Measurements from ENCODE around the gene FGGY.
"Not testable (repeated sequence)": the region's sequence is repeated elsewhere in the genome, so short reads cannot be mapped to it uniquely, and the experiment has no call there.

Gene FGGY

DNA sequence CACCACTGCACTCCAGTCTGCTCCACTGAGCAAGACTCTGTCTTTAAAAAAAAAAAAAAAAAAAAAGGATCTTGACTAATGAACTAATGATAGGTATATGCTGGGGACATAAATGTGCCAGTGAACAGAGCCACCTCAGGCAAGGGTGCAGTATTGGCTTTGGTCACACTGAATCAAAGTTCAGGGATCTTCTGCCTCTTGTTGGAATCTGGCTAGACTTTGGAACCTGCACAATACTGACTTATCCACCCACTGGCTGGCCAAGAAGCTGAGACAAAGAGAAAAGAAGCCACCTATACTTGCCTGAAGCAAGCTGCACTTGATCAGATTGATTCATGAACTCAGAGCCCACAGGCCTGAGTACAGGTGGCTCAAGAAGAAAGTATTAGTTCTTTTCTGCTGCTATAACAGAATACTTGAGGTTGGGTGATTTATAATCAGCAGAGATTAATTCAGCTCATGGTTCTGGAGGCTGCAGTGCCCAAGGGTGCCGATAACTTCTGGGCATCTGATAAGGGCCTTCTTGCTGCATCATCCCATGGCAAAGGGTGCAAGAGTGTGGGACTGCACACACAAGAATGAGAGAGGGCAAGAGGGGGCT is 172.0 kb downstream of the FGGY start:
- no peak for DNase-seq (ENCODE audit: low read depth)
- TF ChIP-seq CTCF (conservative IDR thresholded peaks at IDR 0.05; ENCODE audit: low read length): no peak
- no peak overlapping the region for H3K4me3 ChIP-seq (ENCODE audit: low read length)

GRCh38 chr1:59471991-59472570 is 175.2 kb downstream of the FGGY start:
- DNase-seq (ENCODE audit: low read depth); H3K4me3 ChIP-seq (ENCODE audit: low read length): not testable (repeated sequence)

DNA sequence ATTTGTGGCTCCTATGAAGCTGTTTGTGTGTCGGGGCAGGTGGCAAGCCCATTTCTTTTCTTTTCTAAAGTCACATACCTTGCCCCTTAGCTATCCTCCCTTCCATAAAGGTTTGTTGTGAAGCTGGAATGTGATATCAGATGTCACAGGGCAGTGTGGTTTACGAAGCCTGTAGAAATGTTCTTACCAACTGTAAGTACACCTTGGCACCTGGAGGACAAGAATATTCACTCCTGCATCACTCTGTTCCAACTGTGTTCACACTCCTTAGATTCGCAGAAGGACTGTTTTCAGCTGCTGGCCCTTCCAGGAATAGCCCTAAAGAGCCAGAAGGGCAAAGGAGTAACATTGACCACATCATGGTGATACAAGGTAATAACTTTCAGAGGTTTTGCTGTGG is 176.9 kb downstream of the FGGY start:
- TF ChIP-seq CTCF (conservative IDR thresholded peaks at IDR 0.05; ENCODE audit: low read length): no peak
- no peak for DNase-seq (ENCODE audit: low read depth)
- no peak overlapping the region for H3K4me3 ChIP-seq (ENCODE audit: low read length)

DNA sequence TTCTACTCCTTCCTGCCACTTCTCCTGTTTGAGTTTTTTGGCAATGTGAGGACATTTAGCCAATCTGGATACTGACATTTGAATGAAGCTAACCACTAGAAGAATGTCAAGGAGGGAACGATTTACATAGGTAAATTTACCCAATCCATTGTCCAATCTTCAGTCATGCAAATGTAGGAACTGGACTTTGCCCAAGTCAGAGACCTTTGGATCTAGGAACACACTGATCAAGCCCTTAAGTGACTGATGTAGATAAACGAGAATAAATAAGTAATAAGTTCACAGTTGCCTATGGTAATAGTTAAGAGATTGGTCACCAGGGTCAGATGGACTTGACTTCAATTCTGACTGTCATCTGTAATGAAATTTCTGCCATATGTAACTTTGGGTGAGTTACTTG is 177.6 kb downstream of the FGGY start:
- H3K4me3 ChIP-seq (ENCODE audit: low read length): no peak overlapping the region
- no peak for TF ChIP-seq CTCF (conservative IDR thresholded peaks at IDR 0.05; ENCODE audit: low read length)
- no peak for DNase-seq (ENCODE audit: low read depth)

DNA sequence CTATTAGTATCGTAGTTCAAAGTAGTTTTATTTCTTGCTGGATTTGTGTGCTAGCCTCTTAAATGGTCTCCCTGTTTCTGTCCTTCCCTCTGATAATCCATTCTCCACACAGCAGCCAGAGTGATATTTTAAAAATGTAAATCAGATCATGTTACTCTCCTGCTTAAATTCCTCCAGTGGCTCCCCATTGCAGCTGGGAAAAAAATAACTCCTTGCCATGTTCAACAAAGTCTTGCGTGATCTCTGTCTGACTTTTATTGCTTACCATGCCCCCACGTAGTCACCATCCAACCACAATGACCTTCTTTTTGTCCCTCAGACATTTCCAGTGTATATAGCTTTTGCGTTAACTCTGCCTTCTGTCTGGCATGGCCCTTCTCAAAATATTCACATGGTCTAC is 178.8 kb downstream of the FGGY start:
- DNase-seq (ENCODE audit: low read depth): no peak
- no peak for TF ChIP-seq CTCF (conservative IDR thresholded peaks at IDR 0.05; ENCODE audit: low read length)
- no peak overlapping the region for H3K4me3 ChIP-seq (ENCODE audit: low read length)

DNA sequence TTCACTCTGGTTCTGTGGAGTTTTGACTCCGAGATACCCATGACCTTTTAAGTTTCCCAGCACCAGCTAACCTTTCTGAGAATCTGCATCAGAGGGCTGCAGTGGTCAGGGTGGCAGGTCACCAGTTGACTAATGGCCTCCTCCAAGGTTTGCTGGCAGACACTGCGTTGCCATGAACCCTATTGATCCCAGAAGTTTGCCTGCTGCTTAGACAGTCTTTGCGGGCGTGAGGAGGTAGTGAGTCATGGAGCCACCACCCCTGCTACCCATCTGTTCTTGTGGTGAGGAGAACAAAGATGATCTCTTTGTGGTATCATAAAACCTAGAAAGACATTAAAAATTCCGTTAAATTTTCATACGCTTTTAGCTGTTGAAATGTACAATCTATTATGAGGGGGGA is 180.4 kb downstream of the FGGY start:
- peak; percentile 80 for DNase-seq (ENCODE audit: low read depth)
- no peak for TF ChIP-seq CTCF (conservative IDR thresholded peaks at IDR 0.05; ENCODE audit: low read length)
- H3K4me3 ChIP-seq (ENCODE audit: low read length): no peak overlapping the region

DNA sequence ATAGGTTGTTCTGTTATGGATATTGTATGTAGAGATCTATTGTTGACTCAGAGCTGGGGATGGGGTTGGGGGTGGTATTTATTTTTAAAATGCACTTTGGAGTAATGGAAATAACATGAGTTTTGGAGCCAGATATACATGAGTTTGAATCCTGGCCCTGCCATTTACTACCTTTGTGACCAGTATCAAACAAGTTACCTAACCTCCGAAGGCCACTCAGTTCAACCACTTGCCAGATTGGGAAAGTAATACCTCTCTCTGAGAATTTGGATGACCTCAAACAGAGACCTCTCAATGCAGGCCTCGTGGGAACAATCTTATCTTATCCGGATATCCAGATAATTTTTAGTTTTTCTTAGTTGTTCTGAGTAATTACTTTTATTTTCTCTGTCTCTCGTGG is 181.0 kb downstream of the FGGY start:
- no peak overlapping the region for H3K4me3 ChIP-seq (ENCODE audit: low read length)
- TF ChIP-seq CTCF (conservative IDR thresholded peaks at IDR 0.05; ENCODE audit: low read length): no peak
- DNase-seq (ENCODE audit: low read depth): no peak

Measured in AG10803 (cell line).